GM12878 (cell line): ENCODE measurements around the gene PAN3. TPM values are rescaled to one million over a fixed set of nuclear protein-coding genes. Genes with fewer than 3 reads are reported as not detected.
A peak's percentile ranks its signal among the peaks of the same experiment; 100 is the strongest.

Source experiments
- CBFB ChIP-seq: IDR thresholded peaks from 2 replicates; pipeline ENCODE4 v1.6.1; 2016; ENCODE audit warnings: antibody characterized with exemption, low read depth
- EGR1 ChIP-seq, 2 experiments: IDR thresholded peaks; 1 replicate in 1 of 2; 2 replicates in 1 of 2; pipeline ENCODE4 v1.6.1; 2011 to 2012; ENCODE audit warnings: low read depth in 2 of 2, low read length in 2 of 2, borderline replicate concordance in 1 of 2, mild to moderate bottlenecking in 1 of 2, moderate library complexity in 1 of 2
- NFXL1 ChIP-seq: fragments of 450-650 bp; IDR thresholded peaks from 2 replicates; pipeline ENCODE4 v1.6.1; 2017; ENCODE audit warnings: antibody characterized with exemption, mild to moderate bottlenecking, borderline replicate concordance
- NR2C1 ChIP-seq: fragments of 450-650 bp; IDR thresholded peaks from 2 replicates; pipeline ENCODE4 v1.6.1; 2017; ENCODE audit warnings: antibody characterized with exemption, mild to moderate bottlenecking, moderate library complexity
- PAX8 ChIP-seq: fragments of 450-650 bp; IDR thresholded peaks from 2 replicates; pipeline ENCODE4 v1.6.1; 2017; ENCODE audit warnings: mild to moderate bottlenecking, moderate library complexity
- POLR2AphosphoS5 ChIP-seq: IDR thresholded peaks from 2 replicates; pipeline ENCODE4 v1.6.1; 2011; ENCODE audit warnings: mild to moderate bottlenecking, low read length, inconsistent platforms
- RCOR1 ChIP-seq: conservative IDR thresholded peaks from 2 replicates; pipeline ENCODE4 v1.6.1; 2012; ENCODE audit warnings: low read depth, low read length, improper control_type of control experiment
- TCF3 ChIP-seq: IDR thresholded peaks from 2 replicates; pipeline ENCODE4 v1.6.1; 2012; ENCODE audit warnings: low read depth, mild to moderate bottlenecking, low read length, borderline replicate concordance; ENCODE audit not compliant: insufficient read depth
- polyA plus RNA-seq, 11 experiments: library from polyadenylated mRNA; depleted of rRNA in 4 of 11; unstranded in 6 of 11; stranded (reverse) in 5 of 11; fragments of >200 nt; fragmentation: Nextera tagmentation in 4 of 11; fragmentation: Illumina TruSeq in 1 of 11; extraction: Ambion mirVana in 4 of 11; extraction: Trizol in 1 of 11; gene quantifications; 1 replicate in 1 of 11; 2 replicates in 10 of 11; pipeline versions ENCODE4 v1.2.1 to v1.2.3, GENCODE V29; 2011 to 2016; ENCODE audit warnings: inconsistent platforms in 2 of 11, missing spikeins in 2 of 11, low read depth in 1 of 11
- total RNA-seq, 4 experiments: library from RNA; depleted of rRNA in 3 of 4; stranded (reverse); fragments of >200 nt in 3 of 4; fragmentation: Illumina TruSeq in 1 of 4; extraction: Trizol in 1 of 4; gene quantifications; 2 replicates each; pipeline versions ENCODE4 v1.2.1 to v1.2.3, GENCODE V29; 2013 to 2021
- TF ChIP-seq, protein P1 (sequence below): fragments of 450-650 bp; formaldehyde crosslinking; IDR thresholded peaks from 2 replicates; pipeline ENCODE4 v1.4.0; 2022; ENCODE audit warnings: mild to moderate bottlenecking, moderate library complexity
- TF ChIP-seq, protein P2 (sequence below): IDR thresholded peaks from 2 replicates; pipeline ENCODE4 v1.6.1; 2012; ENCODE audit warnings: mild to moderate bottlenecking, low read depth, low read length
- TF ChIP-seq, protein P3 (sequence below): IDR thresholded peaks from 2 replicates; pipeline ENCODE4 v1.6.1; 2011; ENCODE audit warnings: low read depth, low read length, improper control_type of control experiment, borderline replicate concordance
- TF ChIP-seq, protein P4 (sequence below): fragments of 450-650 bp; IDR thresholded peaks from 2 replicates; pipeline ENCODE4 v1.6.1; 2018; ENCODE audit warnings: mild to moderate bottlenecking, low read depth, moderate library complexity; ENCODE audit not compliant: partially characterized antibody
- TF ChIP-seq, protein P5 (sequence below): fragments of 150-350 bp; IDR thresholded peaks from 2 replicates; pipeline ENCODE4 v1.6.1; 2016; ENCODE audit warnings: low read depth, low read length

PAN3 gene
- total and polyA plus RNA-seq, 10 of the 15 experiments (the other 5 are each of a cell fraction or from before 2014, with no cell fraction given), result 13.0 to 33.3 (median 19.9) TPM

DNA sequence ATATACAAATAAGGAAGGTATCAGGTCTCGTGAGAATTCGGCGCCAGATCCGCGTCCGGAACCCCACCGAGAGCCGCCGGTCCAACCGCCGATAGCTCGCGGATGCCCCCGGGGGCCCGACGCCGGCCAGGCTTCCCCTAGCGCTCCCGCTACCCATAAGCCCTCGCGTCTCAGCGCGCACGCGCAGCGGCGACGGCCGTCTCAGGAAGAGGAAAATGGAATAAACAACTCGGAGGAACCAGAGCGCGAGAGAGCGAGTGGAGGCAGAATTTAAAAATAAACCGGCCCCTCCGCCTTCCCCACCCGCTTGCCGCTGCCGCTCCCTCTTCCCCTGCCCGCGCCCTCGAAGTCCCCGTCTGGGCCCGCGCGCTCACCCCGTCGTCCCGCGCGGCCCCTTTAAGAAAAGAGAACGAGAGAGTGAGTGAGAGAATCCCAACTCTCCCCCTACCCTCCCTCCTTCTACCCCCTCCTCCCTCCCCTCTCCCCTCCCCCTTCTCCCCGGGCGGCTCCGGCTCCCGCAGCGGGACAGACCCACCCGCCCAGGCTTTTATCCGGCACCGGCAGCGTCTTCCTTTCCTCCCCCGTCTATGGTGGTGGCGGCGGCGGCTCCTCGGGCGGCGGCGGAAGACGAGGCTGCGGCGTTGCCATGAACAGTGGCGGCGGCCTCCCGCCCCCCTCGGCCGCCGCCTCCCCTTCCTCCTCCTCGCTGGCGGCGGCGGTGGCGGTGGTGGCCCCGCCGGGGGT, at the start of gene PAN3 (continued):
- TF ChIP-seq, protein P1, sequence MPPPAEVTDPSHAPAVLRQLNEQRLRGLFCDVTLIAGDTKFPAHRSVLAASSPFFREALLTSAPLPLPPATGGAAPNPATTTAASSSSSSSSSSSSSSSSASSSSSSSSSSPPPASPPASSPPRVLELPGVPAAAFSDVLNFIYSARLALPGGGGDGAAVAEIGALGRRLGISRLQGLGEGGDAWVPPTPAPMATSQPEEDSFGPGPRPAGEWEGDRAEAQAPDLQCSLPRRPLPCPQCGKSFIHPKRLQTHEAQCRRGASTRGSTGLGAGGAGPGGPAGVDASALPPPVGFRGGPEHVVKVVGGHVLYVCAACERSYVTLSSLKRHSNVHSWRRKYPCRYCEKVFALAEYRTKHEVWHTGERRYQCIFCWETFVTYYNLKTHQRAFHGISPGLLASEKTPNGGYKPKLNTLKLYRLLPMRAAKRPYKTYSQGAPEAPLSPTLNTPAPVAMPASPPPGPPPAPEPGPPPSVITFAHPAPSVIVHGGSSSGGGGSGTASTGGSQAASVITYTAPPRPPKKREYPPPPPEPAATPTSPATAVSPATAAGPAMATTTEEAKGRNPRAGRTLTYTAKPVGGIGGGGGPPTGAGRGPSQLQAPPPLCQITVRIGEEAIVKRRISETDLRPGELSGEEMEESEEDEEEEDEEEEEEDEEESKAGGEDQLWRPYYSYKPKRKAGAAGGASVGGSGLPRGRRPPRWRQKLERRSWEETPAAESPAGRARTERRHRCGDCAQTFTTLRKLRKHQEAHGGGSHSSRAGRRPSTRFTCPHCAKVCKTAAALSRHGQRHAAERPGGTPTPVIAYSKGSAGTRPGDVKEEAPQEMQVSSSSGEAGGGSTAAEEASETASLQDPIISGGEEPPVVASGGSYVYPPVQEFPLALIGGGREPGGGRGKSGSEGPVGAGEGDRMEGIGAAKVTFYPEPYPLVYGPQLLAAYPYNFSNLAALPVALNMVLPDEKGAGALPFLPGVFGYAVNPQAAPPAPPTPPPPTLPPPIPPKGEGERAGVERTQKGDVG, result no peak
- TF ChIP-seq, protein P2, sequence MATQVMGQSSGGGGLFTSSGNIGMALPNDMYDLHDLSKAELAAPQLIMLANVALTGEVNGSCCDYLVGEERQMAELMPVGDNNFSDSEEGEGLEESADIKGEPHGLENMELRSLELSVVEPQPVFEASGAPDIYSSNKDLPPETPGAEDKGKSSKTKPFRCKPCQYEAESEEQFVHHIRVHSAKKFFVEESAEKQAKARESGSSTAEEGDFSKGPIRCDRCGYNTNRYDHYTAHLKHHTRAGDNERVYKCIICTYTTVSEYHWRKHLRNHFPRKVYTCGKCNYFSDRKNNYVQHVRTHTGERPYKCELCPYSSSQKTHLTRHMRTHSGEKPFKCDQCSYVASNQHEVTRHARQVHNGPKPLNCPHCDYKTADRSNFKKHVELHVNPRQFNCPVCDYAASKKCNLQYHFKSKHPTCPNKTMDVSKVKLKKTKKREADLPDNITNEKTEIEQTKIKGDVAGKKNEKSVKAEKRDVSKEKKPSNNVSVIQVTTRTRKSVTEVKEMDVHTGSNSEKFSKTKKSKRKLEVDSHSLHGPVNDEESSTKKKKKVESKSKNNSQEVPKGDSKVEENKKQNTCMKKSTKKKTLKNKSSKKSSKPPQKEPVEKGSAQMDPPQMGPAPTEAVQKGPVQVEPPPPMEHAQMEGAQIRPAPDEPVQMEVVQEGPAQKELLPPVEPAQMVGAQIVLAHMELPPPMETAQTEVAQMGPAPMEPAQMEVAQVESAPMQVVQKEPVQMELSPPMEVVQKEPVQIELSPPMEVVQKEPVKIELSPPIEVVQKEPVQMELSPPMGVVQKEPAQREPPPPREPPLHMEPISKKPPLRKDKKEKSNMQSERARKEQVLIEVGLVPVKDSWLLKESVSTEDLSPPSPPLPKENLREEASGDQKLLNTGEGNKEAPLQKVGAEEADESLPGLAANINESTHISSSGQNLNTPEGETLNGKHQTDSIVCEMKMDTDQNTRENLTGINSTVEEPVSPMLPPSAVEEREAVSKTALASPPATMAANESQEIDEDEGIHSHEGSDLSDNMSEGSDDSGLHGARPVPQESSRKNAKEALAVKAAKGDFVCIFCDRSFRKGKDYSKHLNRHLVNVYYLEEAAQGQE, result no peak
- TF ChIP-seq POLR2AphosphoS5 (peak; percentile 89), EGR1 (IDR thresholded peaks at IDR 0.05; ENCODE audit: borderline replicate concordance in 1 of 2, low read depth in 2 of 2, low read length in 2 of 2) (no peak), PAX8 (no peak), TCF3 (no peak), CBFB (no peak), NFXL1 (no peak), NR2C1 (no peak), RCOR1 (no peak)
- TF ChIP-seq, protein P3, sequence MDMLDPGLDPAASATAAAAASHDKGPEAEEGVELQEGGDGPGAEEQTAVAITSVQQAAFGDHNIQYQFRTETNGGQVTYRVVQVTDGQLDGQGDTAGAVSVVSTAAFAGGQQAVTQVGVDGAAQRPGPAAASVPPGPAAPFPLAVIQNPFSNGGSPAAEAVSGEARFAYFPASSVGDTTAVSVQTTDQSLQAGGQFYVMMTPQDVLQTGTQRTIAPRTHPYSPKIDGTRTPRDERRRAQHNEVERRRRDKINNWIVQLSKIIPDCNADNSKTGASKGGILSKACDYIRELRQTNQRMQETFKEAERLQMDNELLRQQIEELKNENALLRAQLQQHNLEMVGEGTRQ, result no peak
- TF ChIP-seq, protein P4, sequence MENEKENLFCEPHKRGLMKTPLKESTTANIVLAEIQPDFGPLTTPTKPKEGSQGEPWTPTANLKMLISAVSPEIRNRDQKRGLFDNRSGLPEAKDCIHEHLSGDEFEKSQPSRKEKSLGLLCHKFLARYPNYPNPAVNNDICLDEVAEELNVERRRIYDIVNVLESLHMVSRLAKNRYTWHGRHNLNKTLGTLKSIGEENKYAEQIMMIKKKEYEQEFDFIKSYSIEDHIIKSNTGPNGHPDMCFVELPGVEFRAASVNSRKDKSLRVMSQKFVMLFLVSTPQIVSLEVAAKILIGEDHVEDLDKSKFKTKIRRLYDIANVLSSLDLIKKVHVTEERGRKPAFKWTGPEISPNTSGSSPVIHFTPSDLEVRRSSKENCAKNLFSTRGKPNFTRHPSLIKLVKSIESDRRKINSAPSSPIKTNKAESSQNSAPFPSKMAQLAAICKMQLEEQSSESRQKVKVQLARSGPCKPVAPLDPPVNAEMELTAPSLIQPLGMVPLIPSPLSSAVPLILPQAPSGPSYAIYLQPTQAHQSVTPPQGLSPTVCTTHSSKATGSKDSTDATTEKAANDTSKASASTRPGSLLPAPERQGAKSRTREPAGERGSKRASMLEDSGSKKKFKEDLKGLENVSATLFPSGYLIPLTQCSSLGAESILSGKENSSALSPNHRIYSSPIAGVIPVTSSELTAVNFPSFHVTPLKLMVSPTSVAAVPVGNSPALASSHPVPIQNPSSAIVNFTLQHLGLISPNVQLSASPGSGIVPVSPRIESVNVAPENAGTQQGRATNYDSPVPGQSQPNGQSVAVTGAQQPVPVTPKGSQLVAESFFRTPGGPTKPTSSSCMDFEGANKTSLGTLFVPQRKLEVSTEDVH, result no peak
- TF ChIP-seq, protein P5, sequence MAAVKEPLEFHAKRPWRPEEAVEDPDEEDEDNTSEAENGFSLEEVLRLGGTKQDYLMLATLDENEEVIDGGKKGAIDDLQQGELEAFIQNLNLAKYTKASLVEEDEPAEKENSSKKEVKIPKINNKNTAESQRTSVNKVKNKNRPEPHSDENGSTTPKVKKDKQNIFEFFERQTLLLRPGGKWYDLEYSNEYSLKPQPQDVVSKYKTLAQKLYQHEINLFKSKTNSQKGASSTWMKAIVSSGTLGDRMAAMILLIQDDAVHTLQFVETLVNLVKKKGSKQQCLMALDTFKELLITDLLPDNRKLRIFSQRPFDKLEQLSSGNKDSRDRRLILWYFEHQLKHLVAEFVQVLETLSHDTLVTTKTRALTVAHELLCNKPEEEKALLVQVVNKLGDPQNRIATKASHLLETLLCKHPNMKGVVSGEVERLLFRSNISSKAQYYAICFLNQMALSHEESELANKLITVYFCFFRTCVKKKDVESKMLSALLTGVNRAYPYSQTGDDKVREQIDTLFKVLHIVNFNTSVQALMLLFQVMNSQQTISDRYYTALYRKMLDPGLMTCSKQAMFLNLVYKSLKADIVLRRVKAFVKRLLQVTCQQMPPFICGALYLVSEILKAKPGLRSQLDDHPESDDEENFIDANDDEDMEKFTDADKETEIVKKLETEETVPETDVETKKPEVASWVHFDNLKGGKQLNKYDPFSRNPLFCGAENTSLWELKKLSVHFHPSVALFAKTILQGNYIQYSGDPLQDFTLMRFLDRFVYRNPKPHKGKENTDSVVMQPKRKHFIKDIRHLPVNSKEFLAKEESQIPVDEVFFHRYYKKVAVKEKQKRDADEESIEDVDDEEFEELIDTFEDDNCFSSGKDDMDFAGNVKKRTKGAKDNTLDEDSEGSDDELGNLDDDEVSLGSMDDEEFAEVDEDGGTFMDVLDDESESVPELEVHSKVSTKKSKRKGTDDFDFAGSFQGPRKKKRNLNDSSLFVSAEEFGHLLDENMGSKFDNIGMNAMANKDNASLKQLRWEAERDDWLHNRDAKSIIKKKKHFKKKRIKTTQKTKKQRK, result no peak
